PFSK-1 (cell line): ENCODE data around the gene NDST1.

Source experiments
- POLR2AphosphoS5 ChIP-seq: IDR thresholded peaks from 2 replicates; pipeline ENCODE4 v1.6.1; 2012; ENCODE audit warnings: low read depth, mild to moderate bottlenecking, control low read depth, low read length, moderate library complexity
- REST ChIP-seq, 2 experiments: IDR thresholded peaks; 2 replicates each; pipeline versions ENCODE4 v1.6.1 to v1.8.0; 2011 to 2012; ENCODE audit warnings: low read depth in 2 of 2, low read length in 2 of 2, control low read depth in 1 of 2, inconsistent platforms in 1 of 2, mild to moderate bottlenecking in 1 of 2, moderate library complexity in 1 of 2; ENCODE audit not compliant: insufficient read depth in 1 of 2
- TAF1 ChIP-seq: IDR thresholded peaks from 2 replicates; pipeline ENCODE4 v1.6.1; 2012; ENCODE audit warnings: low read length, control low read depth, borderline replicate concordance; ENCODE audit not compliant: insufficient read depth

GRCh38 chr5:150508828-150509227 lies 897 bp downstream of the NDST1 start:
- no peak for TF ChIP-seq POLR2AphosphoS5
- TF ChIP-seq REST (IDR thresholded peaks at IDR 0.05; ENCODE audit: insufficient read depth in 1 of 2, low read depth in 2 of 2, low read length in 2 of 2), result no peak
- no peak for TF ChIP-seq TAF1
